Measurements from ENCODE around the gene CHD9.

Gene CHD9

GRCh38 chr16:53150769-53151168, 96.0 kb downstream of the CHD9 start:
- Histone ChIP-seq H3K4me3 (ENCODE audit: low read length) (no peak overlapping the region), H3K4me1 (ENCODE audit: low read length) (no peaks in the 10 kb centered on the region), H3K36me3 (replicated peaks; ENCODE audit: insufficient read depth, low read length) (no peaks in the 10 kb centered on the region), H3K9me2 (replicated peaks; ENCODE audit: insufficient read depth, low read length) (no peaks in the 10 kb centered on the region), H3K27ac (ENCODE audit: low read length) (no peak overlapping the region), H2AFZ (ENCODE audit: low read length) (no peak overlapping the region), H3K27me3 (replicated peaks; ENCODE audit: insufficient read depth, low read length) (no peaks in the 10 kb centered on the region), H3K79me2 (ENCODE audit: low read length) (peaks cover 26% of the 10 kb centered on the region), H3K9ac (ENCODE audit: low read length) (no peak overlapping the region), H3F3A (ENCODE audit: insufficient read depth, low read length) (no peaks in the 10 kb centered on the region), H3K9me3 (replicated peaks; ENCODE audit: insufficient read depth, low read length) (no peaks in the 10 kb centered on the region), H3K4me2 (ENCODE audit: low read depth, low read length) (no peak overlapping the region), H4K20me1 (ENCODE audit: insufficient read depth, low read length) (no peaks in the 10 kb centered on the region)
- no peak for TF ChIP-seq EZH2phosphoT487 (IDR thresholded peaks at IDR 0.05; ENCODE audit: low read length)
- TF ChIP-seq EZH2 (optimal IDR thresholded peaks at IDR 0.05; ENCODE audit: low read depth, low read length), result no peak
- TF ChIP-seq CTCF (IDR thresholded peaks at IDR 0.05; ENCODE audit: low read length), result no peak
- DNase-seq, result no peak

DNA sequence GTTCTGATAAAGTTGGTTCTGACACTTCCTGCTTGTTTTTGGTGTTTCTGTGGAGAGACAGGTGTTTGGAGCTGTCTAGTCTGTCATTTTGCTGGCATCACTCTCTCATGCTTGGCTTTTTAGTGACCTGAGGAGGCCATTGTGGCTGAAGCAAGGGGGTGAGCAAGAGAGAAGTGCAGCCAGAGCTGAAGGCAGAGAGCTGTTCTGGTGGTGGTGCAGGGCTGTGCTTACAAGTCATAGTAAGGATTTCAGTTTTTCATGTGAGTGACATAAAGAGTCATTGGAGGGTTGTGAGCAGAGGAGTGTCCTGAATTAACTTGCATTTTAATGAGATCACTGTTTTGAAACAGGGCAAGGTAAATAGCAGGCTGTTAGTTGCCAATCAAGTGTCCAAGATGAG, 97.5 kb downstream of the CHD9 start:
- H3K4me2 ChIP-seq (ENCODE audit: low read depth, low read length), result no peak overlapping the region
- no peaks in the 10 kb centered on the region for H3F3A ChIP-seq (ENCODE audit: insufficient read depth, low read length)
- DNase-seq, result no peak
- no peak for TF ChIP-seq EZH2phosphoT487 (IDR thresholded peaks at IDR 0.05; ENCODE audit: low read length)
- TF ChIP-seq CTCF (IDR thresholded peaks at IDR 0.05; ENCODE audit: low read length), result no peak
- no peak for TF ChIP-seq EZH2 (optimal IDR thresholded peaks at IDR 0.05; ENCODE audit: low read depth, low read length)
- H3K27me3 ChIP-seq (replicated peaks; ENCODE audit: insufficient read depth, low read length), result no peaks in the 10 kb centered on the region
- H3K9me3 ChIP-seq (replicated peaks; ENCODE audit: insufficient read depth, low read length), result no peaks in the 10 kb centered on the region
- H3K4me1 ChIP-seq (ENCODE audit: low read length), result no peaks in the 10 kb centered on the region
- H3K9me2 ChIP-seq (replicated peaks; ENCODE audit: insufficient read depth, low read length), result no peaks in the 10 kb centered on the region
- H3K36me3 ChIP-seq (replicated peaks; ENCODE audit: insufficient read depth, low read length), result no peaks in the 10 kb centered on the region
- H3K79me2 ChIP-seq (ENCODE audit: low read length), result peaks cover 26% of the 10 kb centered on the region
- H2AFZ ChIP-seq (ENCODE audit: low read length), result no peak overlapping the region
- H3K9ac ChIP-seq (ENCODE audit: low read length), result no peak overlapping the region
- H3K4me3 ChIP-seq (ENCODE audit: low read length), result no peak overlapping the region
- H3K27ac ChIP-seq (ENCODE audit: low read length), result no peak overlapping the region
- no peaks in the 10 kb centered on the region for H4K20me1 ChIP-seq (ENCODE audit: insufficient read depth, low read length)

- H2AFZ ChIP-seq (ENCODE audit: low read length), result no peak overlapping the region
- no peaks in the 10 kb centered on the region; the same call in 1 of the 2 replicates for H3K36me3 ChIP-seq (replicated peaks; ENCODE audit: insufficient read depth, low read length)
- no peak for DNase-seq
- no peaks in the 10 kb centered on the region for H3K9me3 ChIP-seq (replicated peaks; ENCODE audit: insufficient read depth, low read length)
- no peaks in the 10 kb centered on the region for H3F3A ChIP-seq (ENCODE audit: insufficient read depth, low read length)
- H3K27ac ChIP-seq (ENCODE audit: low read length), result no peak overlapping the region
- peaks cover 26% of the 10 kb centered on the region for H3K79me2 ChIP-seq (ENCODE audit: low read length)
- H3K9me2 ChIP-seq (replicated peaks; ENCODE audit: insufficient read depth, low read length), result no peaks in the 10 kb centered on the region
- no peak overlapping the region for H3K4me2 ChIP-seq (ENCODE audit: low read depth, low read length)
- H3K9ac ChIP-seq (ENCODE audit: low read length), result no peak overlapping the region
- no peaks in the 10 kb centered on the region for H4K20me1 ChIP-seq (ENCODE audit: insufficient read depth, low read length)
- TF ChIP-seq EZH2 (optimal IDR thresholded peaks at IDR 0.05; ENCODE audit: low read depth, low read length) (no peak), EZH2phosphoT487 (IDR thresholded peaks at IDR 0.05; ENCODE audit: low read length) (no peak), CTCF (IDR thresholded peaks at IDR 0.05; ENCODE audit: low read length) (no peak)
- H3K4me1 ChIP-seq (ENCODE audit: low read length), result no peaks in the 10 kb centered on the region
- no peak overlapping the region for H3K4me3 ChIP-seq (ENCODE audit: low read length)
- no peaks in the 10 kb centered on the region for H3K27me3 ChIP-seq (replicated peaks; ENCODE audit: insufficient read depth, low read length)
Observed at GRCh38 chr16:53153130-53153529, 98.3 kb downstream of the CHD9 start.

Data from MM.1S (cell line).